GM19324 (cell line): Measurements from ENCODE around the gene IRF5.
"Not testable (repeated sequence)": the region's sequence is repeated elsewhere in the genome, so short reads cannot be mapped to it uniquely, and the experiment has no call there.

Experiments used
- ATAC-seq: cut with Tn5 transposase; IDR thresholded peaks from one replicate; pipeline ENCODE4 v1.9.1; 2021; ENCODE audit warnings: mild to moderate bottlenecking, moderate library complexity; ENCODE audit not compliant: unreplicated experiment, low FRiP score

Gene IRF5

DNA sequence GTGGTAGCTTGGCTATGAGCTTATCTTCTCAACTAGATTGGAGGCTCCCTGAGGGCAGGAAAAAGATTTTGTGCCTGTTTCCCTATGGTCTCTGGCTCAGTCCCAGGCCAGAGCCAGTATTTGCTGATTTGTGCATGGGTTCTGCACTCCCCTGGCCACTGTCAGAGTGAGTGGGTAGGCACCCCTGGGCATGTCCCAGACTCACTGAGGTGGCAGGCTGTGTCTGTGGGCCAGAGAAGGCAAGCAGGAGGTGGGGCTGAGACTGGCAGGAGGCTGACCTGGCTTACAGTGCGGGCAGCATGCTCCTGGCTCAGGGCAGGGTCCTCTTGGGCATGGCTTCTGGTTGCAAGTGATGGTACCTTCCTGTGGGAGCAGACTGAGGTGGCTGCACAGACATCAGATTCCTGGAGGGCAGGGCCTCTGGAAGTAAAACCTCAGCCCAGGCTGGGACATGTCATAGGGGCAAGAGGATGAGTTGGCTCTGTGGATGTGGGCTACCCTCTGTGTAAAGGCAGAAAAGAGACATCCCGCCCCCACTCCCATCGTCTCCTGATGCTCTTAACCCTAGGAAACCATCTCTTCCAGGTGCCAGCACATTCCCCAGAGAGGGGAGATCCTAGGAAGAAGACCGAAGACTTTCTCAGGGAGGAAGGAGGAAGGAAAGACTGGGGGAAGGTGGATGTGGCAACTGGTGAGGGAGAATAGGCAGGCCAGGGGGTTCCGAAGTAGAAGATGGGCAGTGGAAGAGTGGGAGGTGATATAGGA lies 31.5 kb upstream of the IRF5 start:
- ATAC-seq: no peak

DNA sequence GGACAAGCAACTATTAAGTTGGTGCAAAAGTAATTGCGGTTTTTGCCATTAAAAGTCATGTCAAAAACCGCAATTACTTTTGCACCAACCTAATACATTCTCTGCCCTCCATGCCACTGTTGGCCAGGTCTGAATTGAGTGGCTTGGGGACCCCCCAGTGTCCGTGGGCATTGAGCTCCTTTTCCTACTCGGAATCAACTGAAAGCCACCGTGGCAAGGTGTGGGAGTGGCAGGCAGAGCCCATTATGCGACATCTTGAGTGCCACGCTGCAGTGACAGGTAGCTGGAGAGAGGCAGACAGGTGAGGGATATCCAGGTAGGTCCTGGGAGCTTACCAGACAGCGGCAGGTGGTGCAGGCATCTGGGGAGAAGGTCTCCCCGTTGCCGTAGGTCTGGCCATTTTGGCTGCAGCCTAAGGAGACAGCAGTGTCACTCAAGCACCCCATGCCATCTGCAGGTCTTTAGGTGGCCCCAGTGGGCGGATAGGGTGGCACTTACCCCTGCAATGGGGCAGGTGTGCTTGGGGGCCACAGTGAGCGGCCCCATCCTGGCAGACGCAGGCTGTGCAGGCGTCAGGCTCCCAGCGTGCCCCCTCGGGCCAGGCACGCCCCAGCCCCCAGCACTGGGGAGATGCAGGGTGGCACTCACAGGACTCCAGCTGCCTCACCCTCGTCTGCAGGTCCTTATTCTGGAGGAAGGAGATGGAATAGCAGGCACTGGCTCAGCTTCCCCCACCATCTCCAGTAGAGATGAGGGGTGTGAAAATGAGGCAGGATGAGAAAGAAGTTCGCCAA lies 30.8 kb upstream of the IRF5 start:
- no peak for ATAC-seq

DNA sequence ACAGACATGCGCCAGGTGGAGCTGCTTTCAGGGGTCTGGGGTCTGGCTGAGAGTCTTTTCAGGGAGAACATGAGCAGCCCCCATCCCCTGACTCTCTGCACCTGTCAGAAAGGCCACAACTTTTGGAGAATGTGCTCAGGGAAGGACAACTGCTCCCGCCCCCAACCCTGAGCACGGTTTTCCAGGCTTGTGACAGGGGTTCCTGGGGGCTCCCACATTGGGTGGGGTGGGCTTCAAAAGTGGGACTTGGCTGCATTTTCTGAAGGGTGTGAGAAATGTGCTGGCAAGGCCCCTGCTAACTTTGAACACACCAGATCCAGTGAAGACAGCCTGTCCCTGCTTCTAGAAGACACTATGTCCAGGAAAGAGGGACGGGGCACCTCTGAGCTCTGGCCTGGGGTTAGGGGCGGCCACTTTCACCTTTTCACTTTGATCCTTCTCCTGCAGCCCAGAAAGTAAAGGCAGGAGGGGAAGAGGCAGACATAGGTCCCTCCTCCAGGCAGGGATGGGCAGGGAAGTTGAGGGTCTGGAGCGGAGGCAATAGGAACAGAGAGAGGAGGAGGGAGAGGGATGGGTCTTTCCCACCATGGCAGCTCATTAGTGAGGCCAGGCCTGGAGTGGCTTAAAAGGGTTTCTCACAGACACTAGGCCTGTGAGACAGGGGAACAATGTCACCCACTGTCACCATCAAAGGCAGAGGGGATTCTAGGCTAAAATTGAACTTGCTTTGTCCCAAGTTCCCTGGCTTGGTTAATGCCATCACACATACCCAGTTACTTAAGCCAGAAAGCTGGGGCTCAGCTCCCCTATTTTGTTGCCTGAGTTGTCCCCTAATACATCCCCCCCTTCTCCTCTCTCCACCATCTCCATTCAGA lies 28.7 kb upstream of the IRF5 start:
- ATAC-seq: no peak

DNA sequence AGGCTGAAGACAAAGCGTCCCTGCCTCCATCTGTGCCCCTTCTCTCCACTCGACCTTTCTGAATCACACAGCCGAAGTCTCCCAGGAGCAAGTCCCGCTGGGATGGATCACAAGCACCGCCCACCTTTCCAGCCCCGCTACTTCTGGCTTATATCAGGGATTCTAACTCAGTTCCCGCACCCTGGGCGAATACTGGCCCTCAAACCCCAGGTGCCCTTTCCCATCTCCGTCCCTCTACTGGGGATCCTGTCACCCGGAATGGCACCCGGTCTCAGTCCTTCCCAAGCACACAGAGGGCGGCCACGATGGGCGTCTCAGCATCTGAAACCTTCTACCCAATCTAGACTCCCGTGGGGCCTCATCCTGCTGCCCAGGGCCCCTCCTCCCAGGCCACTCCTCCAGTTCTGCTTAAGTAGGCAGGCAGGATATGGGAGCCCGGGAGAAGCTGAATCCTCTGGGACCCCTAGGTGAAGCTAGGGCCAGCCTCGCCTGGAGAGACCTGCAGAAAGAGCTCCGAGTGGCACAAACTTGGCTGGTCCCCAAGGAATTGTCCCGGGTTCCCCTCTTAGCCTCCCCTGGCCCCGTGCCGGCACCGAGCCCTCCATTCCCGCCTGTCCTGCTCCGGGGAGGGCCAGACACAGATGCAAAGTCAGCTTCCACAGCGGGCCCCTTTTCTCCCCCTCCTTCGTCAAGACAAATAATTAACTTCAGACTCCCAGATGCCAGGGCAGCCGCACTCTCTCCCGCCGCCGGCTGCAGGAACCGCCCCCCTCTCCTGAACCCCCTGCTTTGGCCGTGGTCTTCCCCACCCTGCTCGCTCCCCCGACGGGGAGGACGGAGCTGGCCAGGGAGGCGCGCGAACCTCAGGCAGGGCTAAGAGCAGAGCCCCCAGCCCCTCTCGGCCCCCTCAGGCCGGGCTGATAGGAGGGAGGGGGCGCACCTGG lies 27.8 kb upstream of the IRF5 start:
- no peak for ATAC-seq

DNA sequence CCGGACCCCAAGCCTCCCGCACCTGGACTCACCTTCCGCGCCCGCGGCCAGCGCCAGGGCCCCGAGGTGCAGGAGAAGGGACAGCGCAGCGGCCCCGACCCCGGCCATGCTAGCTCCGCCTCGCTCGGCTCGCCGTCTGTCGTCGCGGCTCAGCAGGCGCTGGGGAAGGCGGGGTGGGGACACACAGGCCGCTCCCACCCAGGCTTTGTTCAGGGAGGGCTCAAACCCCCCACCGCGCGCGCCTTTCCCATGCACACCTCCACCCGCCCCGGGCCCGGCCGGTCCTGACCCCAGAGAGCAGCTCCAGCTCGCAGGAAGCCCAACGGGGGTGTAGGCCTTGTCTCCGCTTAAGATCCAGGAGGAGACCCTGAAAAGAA lies 27.2 kb upstream of the IRF5 start, which contains the start of gene KCP:
KCP (minus strand) TSS at position 141 of the 377 bp plus-strand sequence; CDS start at position 108, 33 bp downstream.
- no peak for ATAC-seq

DNA sequence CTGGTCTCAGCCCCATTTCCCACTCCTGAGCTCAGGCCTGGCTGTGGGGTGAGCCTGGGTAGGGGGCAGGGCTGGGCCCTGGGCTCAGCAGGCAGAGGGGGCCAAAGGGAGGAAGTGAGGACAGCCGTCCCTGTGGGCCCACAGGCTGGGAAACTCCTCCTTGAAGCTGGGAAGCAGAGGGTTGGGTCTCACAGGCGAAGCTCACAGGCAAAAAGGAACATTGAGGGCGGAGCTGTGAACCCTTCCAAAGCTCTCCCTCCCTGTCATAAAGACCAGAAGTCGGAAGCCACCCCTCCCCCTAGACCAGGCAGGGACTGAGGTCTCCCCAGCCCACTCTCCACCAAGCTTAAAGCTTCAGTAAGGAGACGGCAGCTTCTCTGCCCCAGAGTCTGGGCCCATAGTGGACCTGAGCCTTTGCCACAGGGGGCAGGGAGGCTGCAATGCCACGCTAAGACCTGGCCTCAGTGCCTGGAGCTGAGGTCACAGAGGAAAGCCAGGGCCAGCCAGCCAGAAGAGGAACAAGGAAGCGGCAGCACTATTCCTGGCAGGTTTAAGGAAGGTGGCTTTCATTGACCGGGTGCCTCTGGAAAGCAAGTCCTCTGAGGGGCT lies 26.2 kb upstream of the IRF5 start:
- ATAC-seq: no peak

DNA sequence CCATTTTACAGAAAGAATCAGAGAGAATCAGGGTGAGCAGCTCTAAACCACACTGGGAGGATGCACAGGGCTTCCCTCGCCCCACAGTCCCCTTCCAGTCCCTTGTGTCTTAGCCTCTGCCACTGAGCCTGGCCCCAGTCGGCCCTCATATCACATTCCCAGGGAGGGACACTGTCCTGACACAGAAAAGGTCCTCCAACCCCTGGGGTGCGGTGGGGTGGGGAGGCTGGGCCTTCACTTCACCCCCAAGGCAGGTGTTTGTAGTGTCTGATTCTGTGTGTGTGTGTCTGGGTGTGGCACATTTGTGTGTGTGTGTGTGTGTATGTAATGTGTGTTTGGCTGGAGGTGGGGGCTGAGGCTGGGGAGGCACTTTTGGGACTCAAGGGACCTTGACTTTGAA lies 25.4 kb upstream of the IRF5 start:
- ATAC-seq: no peak

DNA sequence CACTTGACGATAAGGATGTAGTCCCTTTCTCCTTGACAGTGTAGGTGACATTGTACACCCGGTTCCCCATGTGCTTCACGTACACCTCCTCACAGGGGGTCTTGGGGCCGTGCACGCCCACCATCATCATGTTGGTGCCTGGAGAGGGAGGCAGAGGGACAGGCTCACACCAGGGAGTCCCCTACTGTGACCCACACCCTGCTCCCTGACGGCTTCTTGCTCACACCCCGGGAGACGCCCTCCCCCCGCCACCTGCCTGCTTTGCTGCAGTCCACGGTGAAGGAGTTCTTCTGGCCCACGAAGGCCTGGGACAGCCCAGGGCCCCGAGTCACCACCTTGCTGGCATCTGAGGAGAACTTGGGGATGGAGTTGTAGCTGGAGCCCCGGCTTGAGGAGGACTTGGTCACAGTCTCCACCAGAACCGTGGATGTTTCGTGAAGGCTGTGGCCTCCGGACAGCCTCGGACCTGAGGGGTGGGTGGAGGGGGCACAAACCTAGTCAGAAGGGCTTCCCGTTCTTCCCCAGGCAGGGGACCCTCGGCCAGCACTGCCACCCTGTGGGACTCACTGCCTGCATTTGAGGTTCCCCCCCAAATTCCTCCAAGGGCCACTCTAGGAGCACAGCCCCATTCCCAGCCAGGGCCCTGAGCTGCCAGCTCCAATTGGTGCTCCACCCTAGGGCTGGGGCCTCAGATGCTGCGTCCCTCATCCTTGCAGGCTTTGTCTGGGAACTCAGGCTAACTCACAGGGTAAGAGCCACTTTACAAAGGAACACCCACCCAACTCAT lies 24.8 kb upstream of the IRF5 start:
- not testable (repeated sequence) for ATAC-seq

DNA sequence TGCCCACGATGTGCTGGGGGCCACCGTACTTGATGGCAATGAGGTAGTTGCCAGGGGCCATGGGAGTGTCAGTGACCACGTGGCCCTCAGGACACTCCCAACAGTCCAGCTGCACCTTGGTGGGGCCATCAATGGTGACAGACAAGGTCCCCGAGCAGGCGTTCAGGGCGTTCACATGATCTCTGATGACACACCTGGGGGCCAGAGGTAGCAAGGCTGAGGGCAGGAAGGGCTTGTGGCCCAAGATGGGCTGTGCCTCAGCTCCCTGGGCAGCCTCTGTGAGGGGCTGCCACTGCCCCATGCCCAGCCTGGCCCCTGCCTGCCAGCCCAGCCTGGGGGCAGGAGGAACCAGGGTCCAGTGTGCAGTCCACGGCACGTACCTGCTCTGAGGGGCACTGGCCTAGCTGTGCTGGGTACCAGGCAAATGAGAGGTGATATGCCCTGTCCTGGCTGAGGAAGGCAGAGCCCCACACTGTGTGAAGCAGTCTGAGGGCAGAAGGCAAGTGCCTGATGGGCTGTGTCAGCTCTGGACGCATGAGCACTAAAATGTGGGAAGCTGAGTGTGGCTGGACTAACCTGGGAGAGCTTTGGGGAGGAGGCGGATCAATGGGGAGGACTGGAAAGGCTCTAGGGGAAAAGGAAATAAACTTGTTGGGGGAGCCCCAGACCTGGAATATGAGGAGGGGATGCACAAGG lies 23.7 kb upstream of the IRF5 start:
- ATAC-seq: no peak

DNA sequence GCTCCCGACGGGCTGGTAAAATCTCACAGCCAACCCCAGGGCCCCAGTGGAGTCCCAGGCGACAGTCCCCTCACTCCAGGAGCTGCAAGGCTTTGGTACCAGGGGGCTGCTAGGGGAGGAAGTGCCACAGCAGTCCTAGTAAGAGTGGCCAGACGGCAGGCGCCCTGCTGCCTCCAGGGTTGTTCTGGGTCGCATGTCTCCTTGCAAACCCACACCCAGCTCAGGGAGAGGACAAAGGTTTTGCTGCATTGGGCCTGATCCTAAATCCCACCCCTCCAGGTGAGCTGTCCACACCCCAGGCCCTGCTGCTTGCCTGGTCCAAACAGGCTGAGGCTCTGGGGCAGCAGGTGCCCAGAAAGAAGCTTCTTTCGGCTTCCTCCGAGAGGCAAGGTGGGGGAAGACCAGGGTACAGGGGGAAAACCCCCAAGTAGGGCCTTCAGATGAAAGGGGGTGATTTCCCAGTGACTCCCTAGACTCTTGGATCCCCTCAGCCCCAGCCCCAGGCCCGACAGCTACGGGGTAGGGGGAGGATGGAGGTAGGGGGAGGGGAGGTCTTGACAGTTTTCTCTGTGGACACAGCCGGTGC lies 23.1 kb upstream of the IRF5 start:
- no peak for ATAC-seq

DNA sequence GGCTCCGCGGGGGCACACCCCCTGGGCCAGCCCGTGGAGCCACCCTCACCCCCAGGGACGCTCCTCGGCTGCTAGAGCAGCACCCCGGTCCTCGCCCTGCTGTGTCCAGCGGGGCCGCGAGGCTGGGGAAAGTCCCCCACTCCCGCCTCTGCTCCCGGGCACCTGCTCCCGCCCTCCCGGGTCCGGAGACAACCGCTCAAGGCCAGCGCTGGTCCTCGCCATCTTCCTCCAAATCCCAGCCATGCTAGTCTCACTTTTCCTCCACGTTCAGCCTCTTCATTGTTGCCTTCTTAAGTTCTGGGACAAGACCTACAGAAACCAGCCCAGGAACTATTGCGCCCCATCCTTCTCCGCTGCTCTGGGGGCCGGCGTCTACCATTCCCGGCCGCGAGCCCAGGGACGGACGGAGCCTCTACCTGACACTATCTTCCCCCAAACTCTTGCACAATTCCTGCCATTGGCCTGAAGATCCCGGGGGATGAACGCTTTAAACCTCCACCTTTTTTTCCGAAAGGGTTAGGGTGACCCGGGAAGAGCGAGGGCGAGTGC lies 22.4 kb upstream of the IRF5 start:
- ATAC-seq: no peak

DNA sequence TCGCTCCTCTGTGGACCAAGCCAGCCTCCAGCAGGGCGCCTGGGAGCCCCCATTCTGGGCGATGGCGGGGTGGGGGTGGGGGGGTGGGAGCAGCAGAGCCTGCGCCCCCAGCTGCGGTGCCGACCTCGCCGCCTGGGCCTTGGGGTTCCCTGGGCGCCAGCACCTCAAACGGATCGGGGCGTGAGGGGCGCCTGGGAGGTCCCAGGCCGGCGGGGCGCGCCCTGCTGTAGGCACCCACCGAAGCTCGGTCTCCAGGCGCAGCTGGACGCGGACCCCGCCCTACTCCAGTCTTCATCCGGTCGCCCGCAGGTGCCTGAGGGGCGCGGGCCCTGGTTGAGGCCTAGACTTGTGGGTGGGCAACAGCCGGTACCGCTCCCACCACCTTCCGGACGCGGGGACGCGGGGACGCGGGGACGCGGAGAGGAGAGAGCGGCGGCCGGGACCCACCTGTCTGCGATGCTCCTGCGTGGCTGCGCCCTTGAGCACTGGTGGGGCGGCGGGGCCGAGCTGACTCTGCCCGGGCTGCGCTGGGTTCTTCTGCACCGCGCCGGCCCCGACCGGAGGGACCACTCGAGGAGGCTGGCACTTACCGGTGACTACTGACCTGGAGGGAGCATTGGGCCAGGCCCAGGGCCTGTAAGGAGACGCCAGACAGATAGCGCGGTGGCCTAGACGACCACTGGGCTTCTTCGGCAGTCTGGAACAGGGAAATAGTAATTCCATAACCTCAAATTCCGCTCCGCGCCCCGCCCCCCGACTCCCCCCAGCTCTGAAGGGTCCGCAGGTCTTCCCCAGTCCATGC lies 21.7 kb upstream of the IRF5 start:
- no peak for ATAC-seq

DNA sequence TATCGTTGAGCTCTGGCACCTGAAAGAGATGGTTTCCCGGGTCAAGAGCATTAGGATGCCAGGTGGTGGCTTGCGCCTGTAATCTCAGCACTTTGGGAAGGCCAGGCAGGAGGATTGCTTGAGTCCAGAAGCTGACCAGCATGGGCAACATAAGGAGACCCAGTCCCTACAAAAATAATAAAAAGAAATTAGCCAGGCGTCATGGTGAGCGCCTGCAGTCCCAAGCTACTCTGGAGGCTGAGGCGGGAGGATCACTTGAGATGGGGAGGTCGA lies 21.1 kb upstream of the IRF5 start:
- ATAC-seq: no peak

DNA sequence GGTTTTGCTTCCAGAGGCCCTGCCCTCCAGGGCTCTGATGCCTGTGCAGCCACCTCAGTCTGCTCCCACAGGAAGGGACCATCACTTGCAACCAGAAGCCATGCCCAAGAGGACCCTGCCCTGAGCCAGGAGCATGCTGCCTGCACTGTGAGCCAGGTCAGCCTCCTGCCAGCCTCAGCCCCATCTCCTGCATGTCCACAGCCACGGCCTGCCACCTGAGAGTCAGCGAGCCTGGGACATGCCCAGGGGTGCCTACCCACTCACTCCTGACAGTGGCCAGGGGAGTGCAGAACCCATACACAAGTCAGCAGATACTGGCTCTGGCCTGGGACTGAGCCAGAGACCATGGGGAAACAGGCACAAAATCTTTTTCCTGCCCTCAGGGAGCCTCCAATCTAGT lies 20.6 kb upstream of the IRF5 start:
- ATAC-seq: no peak

DNA sequence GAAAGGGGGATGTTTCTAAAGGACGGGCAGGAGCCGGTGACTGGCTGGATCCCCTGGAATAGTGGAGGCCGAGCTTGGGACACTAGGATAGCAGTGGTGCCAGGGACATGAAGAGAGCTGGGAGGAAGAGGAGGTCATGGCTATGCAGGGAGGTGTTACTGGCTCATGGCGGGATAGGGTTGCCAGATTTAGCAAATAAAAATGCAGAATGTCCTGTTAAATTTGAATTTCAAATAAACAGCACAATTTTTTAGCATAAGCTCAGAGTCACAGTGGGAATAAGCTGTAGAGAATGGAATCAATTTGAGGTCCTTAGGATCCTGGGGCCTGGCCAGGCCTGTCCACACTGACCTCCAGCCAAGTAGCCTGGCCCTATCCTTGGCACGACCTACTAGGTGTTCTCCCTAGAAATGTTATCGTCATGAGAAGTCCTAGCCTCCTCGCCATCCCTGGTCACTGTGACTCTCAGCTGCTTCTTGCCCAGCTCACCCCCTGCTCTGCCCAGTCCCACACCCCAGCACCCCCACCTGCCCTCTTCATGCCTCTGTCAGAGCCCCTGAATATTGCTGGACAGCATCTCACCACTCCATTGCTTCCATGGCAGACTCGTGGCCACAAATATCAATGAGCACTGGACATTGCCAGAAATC lies 19.6 kb upstream of the IRF5 start:
- ATAC-seq: no peak

DNA sequence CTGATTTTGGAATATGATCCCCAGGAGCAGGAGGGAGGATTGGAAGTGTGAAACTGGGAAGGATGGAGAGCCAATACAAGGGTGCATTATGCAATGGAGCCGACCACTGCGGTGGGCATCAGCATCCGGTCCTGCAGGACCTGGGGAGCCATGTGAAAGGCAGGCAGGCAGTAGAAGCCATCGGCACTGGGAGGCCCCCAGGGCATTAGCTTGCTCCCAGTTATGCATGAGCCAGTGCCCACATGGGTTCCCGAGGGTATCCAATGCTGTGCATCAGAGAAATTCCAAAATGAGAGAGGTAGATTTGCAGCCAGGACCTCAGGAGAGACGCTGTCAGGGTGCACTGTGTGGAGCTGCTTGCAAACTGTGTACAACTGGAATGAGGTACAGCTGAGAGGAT lies 18.5 kb upstream of the IRF5 start:
- no peak for ATAC-seq
